ENCODE measurements around the gene SPINK1. TPM values are rescaled to one million over a fixed set of nuclear protein-coding genes. Genes with fewer than 3 reads are reported as not detected.
"Not testable (repeated sequence)": the region's sequence is repeated elsewhere in the genome, so short reads cannot be mapped to it uniquely, and the experiment has no call there.

The SPINK1 gene
- total and polyA plus RNA-seq, 7 donors, result 4.6 to 537 (median 224) TPM; not detected in 3

- H3K4me1 ChIP-seq, result no peaks in the 10 kb centered on the region
- DNase-seq, result no peak
These were observed 27.1 kb downstream of the SPINK1 start for GRCh38 chr5:147804334-147804733.

GRCh38 chr5:147803926-147804325, 27.5 kb downstream of the SPINK1 start:
- H3K4me3 ChIP-seq, result no peak overlapping the region
- no peaks in the 10 kb centered on the region for H3K36me3 ChIP-seq
- TF ChIP-seq CTCF (IDR thresholded peaks at IDR 0.05) (no peak), POLR2A (IDR thresholded peaks at IDR 0.05) (no peak), POLR2AphosphoS5 (IDR thresholded peaks at IDR 0.05) (no peak), EP300 (IDR thresholded peaks at IDR 0.05) (no peak)
- intact Hi-C loops (cut with DNase I), result no loop called here
- no peak overlapping the region for H3K27ac ChIP-seq
- WGBS, 2 donors, result 0 to 33% methylated on average over 1 of the region's 1 CpG
- no peaks in the 10 kb centered on the region for H3K4me1 ChIP-seq
- no peaks in the 10 kb centered on the region for H3K9me3 ChIP-seq
- no peak for DNase-seq
- H3K27me3 ChIP-seq, result no peaks in the 10 kb centered on the region

More at GRCh38 chr5:147804334-147804733, 27.1 kb downstream of the SPINK1 start:
- H3K27me3 ChIP-seq, result no peaks in the 10 kb centered on the region
- WGBS, 2 donors, result 24 to 58% methylated on average over 3 of the region's 3 CpGs
- no peaks in the 10 kb centered on the region for H3K36me3 ChIP-seq
- no peak overlapping the region for H3K4me3 ChIP-seq
- no peak overlapping the region for H3K27ac ChIP-seq
- intact Hi-C loops (cut with DNase I), result no loop called here
- H3K9me3 ChIP-seq, result no peaks in the 10 kb centered on the region
- TF ChIP-seq POLR2AphosphoS5 (IDR thresholded peaks at IDR 0.05) (no peak), POLR2A (IDR thresholded peaks at IDR 0.05) (no peak), CTCF (IDR thresholded peaks at IDR 0.05) (no peak), EP300 (IDR thresholded peaks at IDR 0.05) (no peak)

GRCh38 chr5:147803161-147803560, 28.3 kb downstream of the SPINK1 start:
- DNase-seq; intact Hi-C loops (cut with DNase I); H3K27me3 ChIP-seq; H3K9me3 ChIP-seq; H3K36me3 ChIP-seq; H3K4me1 ChIP-seq; H3K27ac ChIP-seq; H3K4me3 ChIP-seq: not testable (repeated sequence)
- 71 to 87% methylated on average over 3 of the region's 3 CpGs for WGBS, 2 donors

GRCh38 chr5:147801461-147801860, 30.0 kb downstream of the SPINK1 start:
- no peaks in the 10 kb centered on the region for H3K4me1 ChIP-seq
- intact Hi-C loops (cut with DNase I), result no loop called here

GRCh38 chr5:147800491-147800890, 31.0 kb downstream of the SPINK1 start:
- no peak overlapping the region for H3K4me3 ChIP-seq
- no peaks in the 10 kb centered on the region for H3K4me1 ChIP-seq
- H3K36me3 ChIP-seq, result no peaks in the 10 kb centered on the region
- no peaks in the 10 kb centered on the region for H3K9me3 ChIP-seq
- intact Hi-C loops (cut with DNase I), result no loop called here
- no peak overlapping the region for H3K27ac ChIP-seq
- no peaks in the 10 kb centered on the region for H3K27me3 ChIP-seq
- WGBS, 2 donors, result 87% methylated on average over 3 of the region's 3 CpGs
- no peak for DNase-seq
- TF ChIP-seq CTCF (IDR thresholded peaks at IDR 0.05) (no peak), POLR2AphosphoS5 (IDR thresholded peaks at IDR 0.05) (no peak), EP300 (IDR thresholded peaks at IDR 0.05) (no peak), POLR2A (IDR thresholded peaks at IDR 0.05) (no peak)

More at GRCh38 chr5:147801461-147801860, 30.0 kb downstream of the SPINK1 start:
- WGBS, 2 donors, result 86 to 92% methylated on average over 1 of the region's 1 CpG
- Histone ChIP-seq H3K4me3 (no peak overlapping the region), H3K27ac (no peak overlapping the region), H3K27me3 (no peaks in the 10 kb centered on the region), H3K9me3 (no peaks in the 10 kb centered on the region), H3K36me3 (no peaks in the 10 kb centered on the region)
- DNase-seq, result no peak
- TF ChIP-seq CTCF (IDR thresholded peaks at IDR 0.05), result no peak
- TF ChIP-seq POLR2AphosphoS5 (IDR thresholded peaks at IDR 0.05), result no peak
- no peak for TF ChIP-seq EP300 (IDR thresholded peaks at IDR 0.05)
- no peak for TF ChIP-seq POLR2A (IDR thresholded peaks at IDR 0.05)
